WTC11 (cell line): ENCODE measurements around the gene SLC7A14. TPM values are rescaled to one million over a fixed set of nuclear protein-coding genes. Genes with fewer than 3 reads are reported as not detected.

ENCODE experiments used
- ATAC-seq: fragments of 200-7000 bp; cut with Tn5 transposase; 2 replicates; pipeline ENCODE4 v1.10.0; 2021; ENCODE audit warnings: mild to moderate bottlenecking, moderate library complexity
- CTCF ChIA-PET: fragments of 300-600 bp; sonication (Branson Sonifier 250); formaldehyde crosslinking; loops from one replicate; lab custom pipeline; 2021; ENCODE audit warnings: antibody characterized with exemption; lab: Charles Lee
- POLR2A ChIA-PET: fragments of 350-600 bp; sonication (Branson Sonifier 250); formaldehyde crosslinking; loops from one replicate; lab custom pipeline; 2021; ENCODE audit warnings: antibody characterized with exemption; lab: Charles Lee
- DNase-seq: peaks from one replicate; pipeline ENCODE4 v3.0.0; 2021; ENCODE audit warnings: low spot score
- H3K27ac Mint-ChIP-seq: 2 replicates; pipeline ENCODE4 v1.8.0; 2021; ENCODE audit warnings: mixed read lengths
- H3K27me3 Mint-ChIP-seq: 2 replicates; pipeline ENCODE4 v1.8.0; 2021; ENCODE audit warnings: low read depth, mild to moderate bottlenecking, moderate library complexity, mixed read lengths
- H3K36me3 Mint-ChIP-seq: 2 replicates; pipeline ENCODE4 v1.8.0; 2021; ENCODE audit warnings: mixed read lengths
- H3K4me1 Mint-ChIP-seq: 2 replicates; pipeline ENCODE4 v1.8.0; 2022; ENCODE audit warnings: mixed read lengths
- H3K4me3 Mint-ChIP-seq: 2 replicates; pipeline ENCODE4 v1.8.0; 2021; ENCODE audit warnings: mild to moderate bottlenecking, moderate library complexity, mixed read lengths
- H3K9me3 Mint-ChIP-seq: 2 replicates; pipeline ENCODE4 v1.8.0; 2021; ENCODE audit warnings: mixed read lengths
- ARID4B ChIP-seq: sonication (generic); formaldehyde crosslinking; IDR thresholded peaks from 2 replicates; pipeline ENCODE4 v1.8.0; 2023; ENCODE audit warnings: missing genetic modification reagents, mild to moderate bottlenecking, borderline replicate concordance
- ATF1 ChIP-seq: sonication (generic); formaldehyde crosslinking; IDR thresholded peaks from 2 replicates; pipeline ENCODE4 v1.8.1; 2023; ENCODE audit warnings: mild to moderate bottlenecking, moderate library complexity, missing genetic modification reagents
- ATF2 ChIP-seq: sonication (generic); formaldehyde crosslinking; IDR thresholded peaks from 2 replicates; pipeline ENCODE4 v1.8.1; 2022; ENCODE audit warnings: low read depth, missing genetic modification reagents, borderline replicate concordance
- ERG ChIP-seq: fragments of 250-450 bp; sonication (Bioruptor Pico); IDR thresholded peaks from 2 replicates; pipeline ENCODE4 v1.8.0; 2021; ENCODE audit warnings: mild to moderate bottlenecking
- ETV6 ChIP-seq: sonication (generic); formaldehyde crosslinking; IDR thresholded peaks from 2 replicates; pipeline ENCODE4 v1.8.1; 2022; ENCODE audit warnings: mild to moderate bottlenecking, missing genetic modification reagents
- FOXJ3 ChIP-seq: sonication (generic); formaldehyde crosslinking; IDR thresholded peaks from 2 replicates; pipeline ENCODE4 v1.9.0; 2021; ENCODE audit warnings: missing genetic modification reagents, mild to moderate bottlenecking, borderline replicate concordance
- FOXP4 ChIP-seq: sonication (generic); formaldehyde crosslinking; IDR thresholded peaks from 2 replicates; pipeline ENCODE4 v1.8.0; 2022; ENCODE audit warnings: mild to moderate bottlenecking, missing genetic modification reagents
- HMGA2 ChIP-seq: fragments of 250-450 bp; sonication (Bioruptor Pico); IDR thresholded peaks from 2 replicates; pipeline ENCODE4 v1.4.0; 2021; ENCODE audit warnings: mild to moderate bottlenecking, moderate library complexity
- JUN ChIP-seq: sonication (generic); formaldehyde crosslinking; IDR thresholded peaks from 2 replicates; pipeline ENCODE4 v1.8.0; 2023; ENCODE audit warnings: mild to moderate bottlenecking, missing genetic modification reagents
- NFATC4 ChIP-seq: fragments of 250-450 bp; sonication (Bioruptor Pico); IDR thresholded peaks from 2 replicates; pipeline ENCODE4 v1.9.0; 2021; ENCODE audit warnings: mild to moderate bottlenecking
- NFE2L1 ChIP-seq: sonication (generic); formaldehyde crosslinking; IDR thresholded peaks from 2 replicates; pipeline ENCODE4 v1.8.1; 2023; ENCODE audit warnings: missing genetic modification reagents
- TEAD1 ChIP-seq: sonication (generic); formaldehyde crosslinking; IDR thresholded peaks from 2 replicates; pipeline ENCODE4 v1.8.0; 2022; ENCODE audit warnings: mild to moderate bottlenecking, missing genetic modification reagents
- TEAD4 ChIP-seq: sonication (generic); formaldehyde crosslinking; IDR thresholded peaks from 2 replicates; pipeline ENCODE4 v1.8.0; 2022; ENCODE audit warnings: mild to moderate bottlenecking, missing genetic modification reagents
- USF1 ChIP-seq: sonication (generic); formaldehyde crosslinking; IDR thresholded peaks from 2 replicates; pipeline ENCODE4 v1.8.0; 2022; ENCODE audit warnings: mild to moderate bottlenecking, missing genetic modification reagents
- total RNA-seq: library from RNA; stranded (reverse); gene quantifications from 3 replicates; pipeline ENCODE4 v1.2.3, GENCODE V29; 2021
- TF ChIP-seq, protein P1 (sequence below): sonication (generic); formaldehyde crosslinking; IDR thresholded peaks from 2 replicates; pipeline ENCODE4 v1.8.1; 2022; ENCODE audit warnings: mild to moderate bottlenecking, moderate library complexity, missing genetic modification reagents
- TF ChIP-seq, protein P2 (sequence below): fragments of 250-450 bp; sonication (Bioruptor Pico); IDR thresholded peaks from 2 replicates; pipeline ENCODE4 v1.9.0; 2021; ENCODE audit warnings: mild to moderate bottlenecking, borderline replicate concordance
- TF ChIP-seq, protein P3 (sequence below): fragments of 250-450 bp; sonication (Bioruptor Pico); IDR thresholded peaks from 2 replicates; pipeline ENCODE4 v2.1.2; 2022; ENCODE audit warnings: mild to moderate bottlenecking, moderate library complexity

The SLC7A14 gene
- total RNA-seq, 1 experiment from 2014 or later = 0.68 TPM

DNA sequence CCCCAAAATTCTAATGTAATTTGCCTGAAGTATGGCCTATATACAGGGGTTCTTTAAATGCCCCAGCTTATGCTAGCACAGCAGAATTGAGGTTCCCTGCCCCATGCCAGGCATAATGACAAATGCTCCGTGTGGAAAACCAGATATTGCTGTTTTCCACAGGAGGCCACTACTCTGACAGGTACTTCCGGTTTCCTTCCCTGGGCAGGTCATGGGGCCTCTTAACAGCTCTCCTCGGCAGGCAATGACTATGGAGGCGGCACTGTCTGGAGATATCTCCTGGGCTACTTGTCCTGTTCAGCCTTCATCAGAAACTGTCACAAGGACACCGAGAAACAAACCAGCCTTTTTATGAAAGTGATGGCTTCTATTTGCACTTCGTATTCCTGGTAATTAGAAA is 54.8 kb downstream of the SLC7A14 start (continued):
- TF ChIP-seq USF1 (CRISPR knock-in tag) (no peak), HMGA2 (CRISPR knock-in tag) (no peak)

GRCh38 chr3:170529912-170530311 is 56.0 kb downstream of the SLC7A14 start:
- no peak overlapping the region for H3K4me3 Mint-ChIP-seq
- H3K36me3 Mint-ChIP-seq = no peaks in the 10 kb centered on the region
- no peaks in the 10 kb centered on the region; the same call in 1 of the 2 replicates for H3K27me3 Mint-ChIP-seq
- CTCF ChIA-PET = no interaction called here
- TF ChIP-seq ATF1 = no peak
- no peak for TF ChIP-seq FOXJ3 (CRISPR knock-in tag)
- no peak for TF ChIP-seq ETV6 (CRISPR knock-in tag)
- H3K4me1 Mint-ChIP-seq = peaks cover 10% of the 10 kb centered on the region
- ATAC-seq (no peak), DNase-seq (no peak)
- no peak overlapping the region for H3K27ac Mint-ChIP-seq
- H3K9me3 Mint-ChIP-seq = no peaks in the 10 kb centered on the region
- POLR2A ChIA-PET = no interaction called here

DNA sequence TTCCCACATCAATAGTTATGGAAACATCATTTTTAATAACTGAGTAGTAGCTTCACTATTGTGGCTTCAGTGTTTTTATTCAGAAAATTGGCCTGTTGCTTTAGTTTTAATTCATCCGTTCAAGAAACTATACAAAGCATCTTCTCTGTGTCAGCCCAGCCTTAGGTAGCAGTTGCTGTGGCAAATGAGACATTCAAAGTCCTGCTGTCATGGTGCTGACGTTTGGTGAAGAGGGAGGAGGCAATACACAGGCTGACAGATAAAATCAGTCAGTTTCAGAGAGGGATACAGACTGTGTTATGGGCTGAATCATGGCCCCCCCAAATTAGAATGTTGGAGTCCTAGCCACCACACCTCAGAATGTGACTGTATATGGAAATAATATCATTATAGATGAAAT is 56.5 kb downstream of the SLC7A14 start:
- ATAC-seq (no peak), DNase-seq (no peak)
- peaks cover 3% of the 10 kb centered on the region; the same call in 1 of the 2 replicates for H3K27me3 Mint-ChIP-seq
- CTCF ChIA-PET = no interaction called here
- peaks cover 10% of the 10 kb centered on the region for H3K4me1 Mint-ChIP-seq
- H3K27ac Mint-ChIP-seq = no peak overlapping the region
- no peak for TF ChIP-seq JUN (CRISPR knock-in tag)
- TF ChIP-seq TEAD4 = no peak
- TF ChIP-seq, protein P1, sequence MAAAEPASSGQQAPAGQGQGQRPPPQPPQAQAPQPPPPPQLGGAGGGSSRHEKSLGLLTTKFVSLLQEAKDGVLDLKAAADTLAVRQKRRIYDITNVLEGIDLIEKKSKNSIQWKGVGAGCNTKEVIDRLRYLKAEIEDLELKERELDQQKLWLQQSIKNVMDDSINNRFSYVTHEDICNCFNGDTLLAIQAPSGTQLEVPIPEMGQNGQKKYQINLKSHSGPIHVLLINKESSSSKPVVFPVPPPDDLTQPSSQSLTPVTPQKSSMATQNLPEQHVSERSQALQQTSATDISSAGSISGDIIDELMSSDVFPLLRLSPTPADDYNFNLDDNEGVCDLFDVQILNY = no peak
- TF ChIP-seq ARID4B (CRISPR knock-in tag) = no peak
- no peak for TF ChIP-seq ATF2
- TF ChIP-seq, protein P2, sequence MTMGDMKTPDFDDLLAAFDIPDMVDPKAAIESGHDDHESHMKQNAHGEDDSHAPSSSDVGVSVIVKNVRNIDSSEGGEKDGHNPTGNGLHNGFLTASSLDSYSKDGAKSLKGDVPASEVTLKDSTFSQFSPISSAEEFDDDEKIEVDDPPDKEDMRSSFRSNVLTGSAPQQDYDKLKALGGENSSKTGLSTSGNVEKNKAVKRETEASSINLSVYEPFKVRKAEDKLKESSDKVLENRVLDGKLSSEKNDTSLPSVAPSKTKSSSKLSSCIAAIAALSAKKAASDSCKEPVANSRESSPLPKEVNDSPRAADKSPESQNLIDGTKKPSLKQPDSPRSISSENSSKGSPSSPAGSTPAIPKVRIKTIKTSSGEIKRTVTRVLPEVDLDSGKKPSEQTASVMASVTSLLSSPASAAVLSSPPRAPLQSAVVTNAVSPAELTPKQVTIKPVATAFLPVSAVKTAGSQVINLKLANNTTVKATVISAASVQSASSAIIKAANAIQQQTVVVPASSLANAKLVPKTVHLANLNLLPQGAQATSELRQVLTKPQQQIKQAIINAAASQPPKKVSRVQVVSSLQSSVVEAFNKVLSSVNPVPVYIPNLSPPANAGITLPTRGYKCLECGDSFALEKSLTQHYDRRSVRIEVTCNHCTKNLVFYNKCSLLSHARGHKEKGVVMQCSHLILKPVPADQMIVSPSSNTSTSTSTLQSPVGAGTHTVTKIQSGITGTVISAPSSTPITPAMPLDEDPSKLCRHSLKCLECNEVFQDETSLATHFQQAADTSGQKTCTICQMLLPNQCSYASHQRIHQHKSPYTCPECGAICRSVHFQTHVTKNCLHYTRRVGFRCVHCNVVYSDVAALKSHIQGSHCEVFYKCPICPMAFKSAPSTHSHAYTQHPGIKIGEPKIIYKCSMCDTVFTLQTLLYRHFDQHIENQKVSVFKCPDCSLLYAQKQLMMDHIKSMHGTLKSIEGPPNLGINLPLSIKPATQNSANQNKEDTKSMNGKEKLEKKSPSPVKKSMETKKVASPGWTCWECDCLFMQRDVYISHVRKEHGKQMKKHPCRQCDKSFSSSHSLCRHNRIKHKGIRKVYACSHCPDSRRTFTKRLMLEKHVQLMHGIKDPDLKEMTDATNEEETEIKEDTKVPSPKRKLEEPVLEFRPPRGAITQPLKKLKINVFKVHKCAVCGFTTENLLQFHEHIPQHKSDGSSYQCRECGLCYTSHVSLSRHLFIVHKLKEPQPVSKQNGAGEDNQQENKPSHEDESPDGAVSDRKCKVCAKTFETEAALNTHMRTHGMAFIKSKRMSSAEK (CRISPR knock-in tag) = no peak
- TF ChIP-seq ERG (CRISPR knock-in tag) = no peak
- TF ChIP-seq NFE2L1 (CRISPR knock-in tag) = no peak
- TF ChIP-seq, protein P3, sequence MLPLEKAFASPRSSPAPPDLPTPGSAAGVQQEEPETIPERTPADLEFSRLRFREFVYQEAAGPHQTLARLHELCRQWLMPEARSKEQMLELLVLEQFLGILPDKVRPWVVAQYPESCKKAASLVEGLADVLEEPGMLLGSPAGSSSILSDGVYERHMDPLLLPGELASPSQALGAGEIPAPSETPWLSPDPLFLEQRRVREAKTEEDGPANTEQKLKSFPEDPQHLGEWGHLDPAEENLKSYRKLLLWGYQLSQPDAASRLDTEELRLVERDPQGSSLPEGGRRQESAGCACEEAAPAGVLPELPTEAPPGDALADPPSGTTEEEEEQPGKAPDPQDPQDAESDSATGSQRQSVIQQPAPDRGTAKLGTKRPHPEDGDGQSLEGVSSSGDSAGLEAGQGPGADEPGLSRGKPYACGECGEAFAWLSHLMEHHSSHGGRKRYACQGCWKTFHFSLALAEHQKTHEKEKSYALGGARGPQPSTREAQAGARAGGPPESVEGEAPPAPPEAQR (CRISPR knock-in tag) = no peak
- TF ChIP-seq NFATC4 (CRISPR knock-in tag) = no peak
- TF ChIP-seq TEAD1 (CRISPR knock-in tag) = no peak
- no peak for TF ChIP-seq FOXP4 (CRISPR knock-in tag)
- no peak for TF ChIP-seq ETV6 (CRISPR knock-in tag)
- POLR2A ChIA-PET = interaction anchor here (0.6 kb wide), 1 partner anchor 96 kb away, joined by 9 read pairs; no protein-coding TSS in a partner anchor
- H3K9me3 Mint-ChIP-seq = no peaks in the 10 kb centered on the region
- no peaks in the 10 kb centered on the region for H3K36me3 Mint-ChIP-seq
- H3K4me3 Mint-ChIP-seq = no peak overlapping the region
